Measurements from ENCODE around the gene ABO.

ABO gene

GRCh38 chr9:133249337-133249736 is 25.7 kb downstream of the ABO start:
- no peak for TF ChIP-seq CTCF (conservative IDR thresholded peaks at IDR 0.05; ENCODE audit: low read length)
- TF ChIP-seq EZH2phosphoT487 (IDR thresholded peaks at IDR 0.05; ENCODE audit: borderline replicate concordance), result no peak
- Histone ChIP-seq H3K27me3 (ENCODE audit: insufficient read depth, low read length, poor library complexity, severe bottlenecking) (no peaks in the 10 kb centered on the region), H3K79me2 (ENCODE audit: insufficient read depth, low read length) (no peaks in the 10 kb centered on the region), H3K9ac (ENCODE audit: low read depth, low read length, poor library complexity, severe bottlenecking) (no peak overlapping the region), H4K20me1 (ENCODE audit: insufficient read depth, low read length, poor library complexity, severe bottlenecking) (no peaks in the 10 kb centered on the region), H3K9me2 (replicated peaks; ENCODE audit: low read depth, low read length) (no peaks in the 10 kb centered on the region), H3F3A (ENCODE audit: low read depth) (no peaks in the 10 kb centered on the region), H3K4me2 (ENCODE audit: low read depth, low read length, poor library complexity, severe bottlenecking) (no peak overlapping the region), H3K4me3 (ENCODE audit: low read length, poor library complexity, severe bottlenecking) (no peak overlapping the region), H3K36me3 (ENCODE audit: insufficient read depth, low read length) (no peaks in the 10 kb centered on the region), H3K9me3 (ENCODE audit: insufficient read depth, low read depth, low read length) (no peaks in the 10 kb centered on the region), H2AFZ (ENCODE audit: low read length) (no peak overlapping the region), H3K4me1 (ENCODE audit: insufficient read depth, low read length, poor library complexity, severe bottlenecking) (no peaks in the 10 kb centered on the region)

- Histone ChIP-seq H3F3A (ENCODE audit: low read depth) (no peaks in the 10 kb centered on the region), H3K27me3 (ENCODE audit: insufficient read depth, low read length, poor library complexity, severe bottlenecking) (no peaks in the 10 kb centered on the region), H3K9me2 (replicated peaks; ENCODE audit: low read depth, low read length) (no peaks in the 10 kb centered on the region), H4K20me1 (ENCODE audit: insufficient read depth, low read length, poor library complexity, severe bottlenecking) (no peaks in the 10 kb centered on the region), H2AFZ (ENCODE audit: low read length) (no peak overlapping the region), H3K36me3 (ENCODE audit: insufficient read depth, low read length) (no peaks in the 10 kb centered on the region), H3K79me2 (ENCODE audit: insufficient read depth, low read length) (no peaks in the 10 kb centered on the region), H3K4me1 (ENCODE audit: insufficient read depth, low read length, poor library complexity, severe bottlenecking) (no peaks in the 10 kb centered on the region), H3K4me2 (ENCODE audit: low read depth, low read length, poor library complexity, severe bottlenecking) (no peak overlapping the region), H3K4me3 (ENCODE audit: low read length, poor library complexity, severe bottlenecking) (no peak overlapping the region), H3K9me3 (ENCODE audit: insufficient read depth, low read depth, low read length) (no peaks in the 10 kb centered on the region), H3K9ac (ENCODE audit: low read depth, low read length, poor library complexity, severe bottlenecking) (no peak overlapping the region)
- TF ChIP-seq EZH2phosphoT487 (IDR thresholded peaks at IDR 0.05; ENCODE audit: borderline replicate concordance) (no peak), CTCF (conservative IDR thresholded peaks at IDR 0.05; ENCODE audit: low read length) (no peak)
These were observed 26.2 kb downstream of the ABO start for GRCh38 chr9:133248726-133249295.

GRCh38 chr9:133247632-133248031 is 27.4 kb downstream of the ABO start:
- H3K4me3 ChIP-seq (ENCODE audit: low read length, poor library complexity, severe bottlenecking), result no peak overlapping the region
- no peak overlapping the region for H3K4me2 ChIP-seq (ENCODE audit: low read depth, low read length, poor library complexity, severe bottlenecking)
- H3K79me2 ChIP-seq (ENCODE audit: insufficient read depth, low read length), result no peaks in the 10 kb centered on the region
- no peaks in the 10 kb centered on the region for H3K9me3 ChIP-seq (ENCODE audit: insufficient read depth, low read depth, low read length)
- H3F3A ChIP-seq (ENCODE audit: low read depth), result no peaks in the 10 kb centered on the region
- H3K27me3 ChIP-seq (ENCODE audit: insufficient read depth, low read length, poor library complexity, severe bottlenecking), result no peaks in the 10 kb centered on the region
- no peaks in the 10 kb centered on the region for H3K9me2 ChIP-seq (replicated peaks; ENCODE audit: low read depth, low read length)
- TF ChIP-seq EZH2phosphoT487 (IDR thresholded peaks at IDR 0.05; ENCODE audit: borderline replicate concordance), result no peak
- TF ChIP-seq CTCF (conservative IDR thresholded peaks at IDR 0.05; ENCODE audit: low read length), result no peak
- no peaks in the 10 kb centered on the region for H3K4me1 ChIP-seq (ENCODE audit: insufficient read depth, low read length, poor library complexity, severe bottlenecking)
- H3K9ac ChIP-seq (ENCODE audit: low read depth, low read length, poor library complexity, severe bottlenecking), result no peak overlapping the region
- no peak overlapping the region for H2AFZ ChIP-seq (ENCODE audit: low read length)
- H4K20me1 ChIP-seq (ENCODE audit: insufficient read depth, low read length, poor library complexity, severe bottlenecking), result no peaks in the 10 kb centered on the region
- no peaks in the 10 kb centered on the region for H3K36me3 ChIP-seq (ENCODE audit: insufficient read depth, low read length)

Data from Loucy (cell line).